Astrocyte (in vitro differentiated cells and primary cell): ENCODE measurements around the gene THSD7B.

Experiments
- CTCF ChIP-seq: IDR thresholded peaks from 2 replicates; pipeline ENCODE4 v1.5.1; 2011; ENCODE audit warnings: low read depth, mild to moderate bottlenecking, inconsistent platforms, low read length, moderate library complexity; ENCODE audit not compliant: insufficient read depth
- EZH2 ChIP-seq: IDR thresholded peaks from 2 replicates; pipeline ENCODE4 v1.6.1; 2012; ENCODE audit warnings: mild to moderate bottlenecking, low read length, inconsistent platforms; ENCODE audit not compliant: insufficient read depth

GRCh38 chr2:137115795-137116089 lies 350.4 kb downstream of the THSD7B start:
- TF ChIP-seq CTCF (no peak), EZH2 (no peak)
